Activated CD4-positive, alpha-beta T cell treated with anti-CD3 and anti-CD28 coated beads, Interleukin-2, amount 50 U/mL, for 48 hours (primary cell): ENCODE results near the gene DEFB124.
"Not testable (repeated sequence)": the region's sequence is repeated elsewhere in the genome, so short reads cannot be mapped to it uniquely, and the experiment has no call there.

Experiments used
- DNase-seq, 2 experiments: peaks; one replicate each; pipeline ENCODE4 v3.0.0-alpha.2; 2020

DEFB124 gene

GRCh38 chr20:31474758-31475427 is at the start of gene DEFB124, which contains the start of gene REM1:
Gene DEFB124, minus strand, starts transcription at chr20:31475127. Its CDS starts 2,114 bp downstream, at chr20:31473013.
Gene REM1, plus strand, starts transcription at chr20:31475288. Its CDS starts 1,158 bp downstream, at chr20:31476446.
- DNase-seq, result no peak

DNA sequence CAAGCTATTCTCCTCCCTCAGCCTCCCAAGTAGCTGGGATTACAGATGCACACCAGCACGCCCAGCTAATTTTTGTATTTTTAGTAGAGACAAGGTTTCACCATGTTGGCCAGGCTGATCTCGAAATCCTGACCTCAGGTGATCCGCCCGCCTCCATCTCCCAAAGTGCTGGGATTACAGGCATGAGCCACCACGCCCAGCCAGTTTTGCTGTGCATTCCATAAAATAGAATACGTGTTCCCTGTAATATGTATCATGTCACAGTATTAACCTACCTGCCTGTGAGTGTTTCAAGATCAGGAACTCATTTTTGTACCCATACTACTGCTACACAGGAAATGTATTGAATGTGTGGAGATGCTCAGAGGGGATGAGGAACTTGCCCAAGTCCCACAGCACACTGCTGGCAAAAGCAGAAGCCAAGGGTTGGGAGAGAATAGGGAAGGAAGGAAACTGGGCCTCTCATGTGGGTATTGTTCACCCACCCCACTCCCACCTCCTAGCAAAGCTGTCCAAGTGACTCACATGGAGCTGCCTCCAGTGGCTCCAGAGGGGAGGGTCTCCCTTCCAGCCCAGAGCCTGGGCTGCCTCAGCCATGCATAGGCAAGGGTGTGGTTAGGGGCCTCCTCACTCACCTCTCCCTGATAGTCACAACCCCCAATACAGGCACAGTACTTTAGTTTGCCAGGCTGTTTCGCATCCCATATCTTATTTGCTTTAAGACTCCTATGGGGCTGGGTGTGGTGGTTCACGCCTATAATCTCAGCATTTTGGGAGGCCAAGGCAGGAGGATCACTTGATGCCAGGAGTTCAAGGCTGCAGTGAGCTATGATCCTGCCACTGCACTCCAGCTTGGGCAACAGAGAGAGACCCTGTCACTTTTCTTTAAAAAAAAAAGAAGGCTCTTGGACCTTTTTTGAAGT is 48.7 kb upstream of the DEFB124 start:
- DNase-seq, result no peak

DNA sequence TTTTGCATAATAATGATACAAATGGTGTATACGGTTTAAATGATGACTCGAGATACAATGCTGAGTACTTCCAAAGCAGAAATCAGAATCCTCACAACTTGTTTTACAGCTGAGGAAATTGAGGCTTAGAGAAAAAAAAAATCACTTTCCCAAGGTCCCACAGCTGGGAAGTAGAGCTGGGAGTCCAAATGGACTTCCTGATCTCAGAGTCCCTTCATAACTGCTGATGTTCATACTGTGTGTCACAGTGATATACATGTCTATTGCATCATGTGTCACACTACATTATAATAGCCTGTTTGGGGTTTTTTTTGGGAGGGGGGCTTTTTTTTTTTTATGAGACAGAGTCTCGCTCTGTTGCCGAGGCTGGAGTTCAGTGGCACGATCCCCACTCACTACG is 47.8 kb upstream of the DEFB124 start:
- DNase-seq, result no peak

GRCh38 chr20:31521267-31521666 is 46.3 kb upstream of the DEFB124 start:
- not testable (repeated sequence) for DNase-seq

DNA sequence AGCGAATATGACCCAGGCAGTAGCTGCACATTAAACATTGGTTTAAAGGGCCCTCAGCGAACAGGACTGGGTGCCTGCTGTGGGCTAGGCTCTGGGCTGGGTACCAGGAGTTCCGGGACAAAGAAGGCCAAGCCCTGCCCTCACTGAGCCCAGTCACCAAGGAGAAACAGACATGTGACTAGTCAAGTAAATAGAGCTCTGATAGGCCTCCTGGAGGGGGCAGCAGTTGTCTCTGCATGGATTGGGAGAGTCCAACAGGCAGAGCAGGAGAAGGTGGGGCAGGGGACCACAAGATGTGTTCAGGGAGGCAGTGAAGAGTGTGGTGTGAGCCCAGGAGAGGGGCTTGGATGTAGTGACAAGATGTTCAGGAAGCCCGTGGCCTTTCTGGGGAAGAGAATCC is 42.4 kb upstream of the DEFB124 start:
- peak in 1 of 2 experiments; percentile 10 for DNase-seq

GRCh38 chr20:31516651-31517050 is 41.7 kb upstream of the DEFB124 start:
- peak; percentile 16 to 31 for DNase-seq

- no peak for DNase-seq
Observed at GRCh38 chr20:31516166-31516565, 41.2 kb upstream of the DEFB124 start.

DNA sequence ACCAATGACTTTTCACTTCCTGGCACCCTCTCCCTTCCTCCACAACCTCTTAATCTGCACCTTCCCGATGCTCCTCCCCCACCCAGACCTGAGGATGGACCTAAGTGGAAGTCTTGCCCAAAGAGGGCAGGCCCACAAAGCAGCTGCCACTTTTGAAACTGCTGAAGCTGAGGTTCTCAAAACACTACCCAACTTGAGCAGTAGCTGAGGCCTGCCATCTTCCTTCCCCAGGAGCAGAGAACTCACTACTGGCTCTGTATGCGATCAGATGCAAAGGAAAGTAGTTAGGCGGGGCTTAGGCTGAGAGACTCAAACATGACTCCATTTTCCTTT is 40.8 kb upstream of the DEFB124 start:
- peak; percentile 18 to 31 for DNase-seq

GRCh38 chr20:31515072-31515774 is 40.3 kb upstream of the DEFB124 start:
- no peak for DNase-seq

DNA sequence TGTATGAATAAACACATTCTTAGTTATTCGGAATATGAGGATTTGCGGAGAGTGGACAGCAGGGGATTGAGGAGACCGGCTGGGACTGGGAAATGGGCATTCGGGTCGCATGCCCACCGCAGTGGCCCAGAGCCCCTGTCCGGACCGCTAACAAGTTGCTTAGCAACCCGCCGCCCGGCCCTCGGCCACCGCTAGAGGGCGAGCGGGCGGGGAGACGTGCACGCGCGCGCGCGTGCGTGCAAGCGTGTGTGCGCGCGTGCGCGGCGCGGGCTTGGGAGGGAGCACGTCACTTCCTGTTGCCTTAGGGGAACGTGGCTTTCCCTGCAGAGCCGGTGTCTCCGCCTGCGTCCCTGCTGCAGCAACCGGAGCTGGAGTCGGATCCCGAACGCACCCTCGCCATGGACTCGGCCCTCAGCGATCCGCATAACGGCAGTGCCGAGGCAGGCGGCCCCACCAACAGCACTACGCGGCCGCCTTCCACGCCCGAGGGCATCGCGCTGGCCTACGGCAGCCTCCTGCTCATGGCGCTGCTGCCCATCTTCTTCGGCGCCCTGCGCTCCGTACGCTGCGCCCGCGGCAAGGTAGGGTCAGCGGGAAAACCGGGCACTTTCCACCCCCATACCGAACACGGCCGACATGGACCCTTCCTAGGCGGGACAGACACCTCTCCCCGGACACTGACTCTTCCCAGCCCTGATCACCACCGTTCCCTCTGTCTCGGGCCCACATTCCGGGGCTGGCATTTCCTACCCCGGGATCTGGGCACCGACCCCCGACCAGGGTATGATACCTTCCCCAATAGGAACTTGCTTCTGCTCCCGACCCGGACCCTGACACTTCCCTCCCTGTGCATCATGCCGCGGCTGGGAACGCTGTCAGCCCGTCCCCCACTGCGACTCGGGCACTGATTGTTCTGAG is 39.5 kb upstream of the DEFB124 start, which contains the start of gene HM13:
TSS of gene HM13 (plus strand) at position 289 of the 918 bp plus-strand sequence. CDS start at position 399, 110 bp downstream.
- peak; percentile 88 to 89 for DNase-seq

DNA sequence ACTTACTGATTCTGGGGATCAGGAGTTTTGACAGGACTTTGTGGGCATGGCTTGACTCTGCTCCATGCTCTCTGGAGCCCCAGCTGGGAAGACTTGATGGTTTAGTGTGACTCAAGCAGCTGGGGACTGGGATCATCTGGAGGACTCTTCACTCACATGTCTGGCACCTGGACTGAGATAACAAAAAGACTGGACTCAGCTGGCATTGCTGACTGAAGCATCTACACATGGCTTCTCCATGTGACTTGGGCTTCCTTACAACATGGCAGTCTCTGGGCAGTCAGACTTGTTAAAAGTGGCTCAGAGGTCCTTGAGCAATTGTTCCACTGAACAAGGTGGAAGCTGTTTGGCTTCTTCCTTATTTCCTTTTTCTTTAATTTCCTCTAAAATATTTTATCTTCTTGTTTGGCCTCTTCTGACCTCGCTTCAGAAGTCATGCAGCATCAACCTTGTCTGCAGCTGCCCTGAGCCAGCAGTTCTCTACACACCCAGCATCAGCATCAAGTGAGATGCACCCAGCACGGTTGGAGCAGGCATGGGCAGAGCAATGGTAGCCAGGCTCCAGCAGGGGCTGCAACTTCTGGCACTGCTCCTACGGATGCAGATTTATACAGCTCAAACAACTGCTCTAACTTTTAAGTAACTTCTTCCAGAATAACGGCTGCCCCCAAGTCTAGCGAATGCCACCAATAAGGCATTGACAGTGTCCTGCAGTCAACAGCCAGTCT is 33.8 kb upstream of the DEFB124 start:
- no peak for DNase-seq

DNA sequence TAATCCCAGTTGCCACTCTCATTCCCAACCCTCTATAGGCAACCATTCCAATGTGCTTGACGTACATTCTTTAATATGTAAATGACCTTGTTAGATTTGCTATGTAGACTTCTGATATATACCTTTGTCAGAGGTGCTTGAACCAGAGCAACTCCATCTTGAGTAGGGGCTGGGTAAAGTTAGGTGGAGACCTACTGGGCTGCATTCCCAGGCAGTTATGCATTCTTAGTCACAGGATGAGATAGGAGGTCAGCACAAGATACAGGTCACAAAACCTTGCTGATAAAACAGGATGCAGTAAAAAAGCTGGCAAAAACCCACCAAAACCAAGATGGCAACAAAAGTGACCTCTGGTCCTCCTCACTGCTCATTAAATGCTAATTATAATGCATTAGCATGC is 31.0 kb upstream of the DEFB124 start:
- no peak for DNase-seq

GRCh38 chr20:31502884-31503673 is 28.2 kb upstream of the DEFB124 start:
- peak; percentile 82 to 83 for DNase-seq

- no peak for DNase-seq
Observed at GRCh38 chr20:31500527-31500926, 25.6 kb upstream of the DEFB124 start.

DNA sequence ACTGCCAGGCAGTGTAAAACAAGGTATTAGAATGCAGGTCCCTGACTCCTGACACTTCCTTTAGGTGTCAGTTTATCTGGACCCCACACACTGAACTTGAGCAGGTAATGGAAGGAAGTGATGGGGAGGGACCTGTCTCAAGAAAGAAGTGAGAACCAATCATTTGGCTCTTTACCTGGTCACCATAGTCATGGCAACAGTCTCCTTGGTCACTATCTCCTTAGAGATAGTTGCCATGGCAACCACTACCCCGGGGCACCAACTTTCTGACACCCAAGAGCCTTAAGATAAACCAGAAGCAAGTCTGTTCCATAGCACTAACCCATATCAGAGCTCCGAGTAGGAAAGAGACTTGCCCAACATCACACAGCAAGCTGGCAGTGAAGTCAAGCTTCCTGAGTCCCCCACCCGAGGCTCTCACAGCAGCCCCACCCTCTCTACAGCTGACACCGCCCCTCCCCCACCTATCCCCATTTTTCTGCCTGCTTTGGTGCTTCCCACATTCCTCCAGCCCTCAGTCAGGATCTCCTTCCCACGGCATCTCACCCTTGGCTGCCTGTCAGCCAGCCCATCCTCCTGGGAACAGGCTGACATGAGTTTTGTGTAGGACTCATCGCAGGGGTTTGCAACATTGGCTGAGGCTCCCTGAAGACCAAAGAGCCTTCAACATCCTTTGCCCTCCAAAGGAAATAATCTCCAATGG is 23.1 kb upstream of the DEFB124 start:
- DNase-seq, result no peak

DNA sequence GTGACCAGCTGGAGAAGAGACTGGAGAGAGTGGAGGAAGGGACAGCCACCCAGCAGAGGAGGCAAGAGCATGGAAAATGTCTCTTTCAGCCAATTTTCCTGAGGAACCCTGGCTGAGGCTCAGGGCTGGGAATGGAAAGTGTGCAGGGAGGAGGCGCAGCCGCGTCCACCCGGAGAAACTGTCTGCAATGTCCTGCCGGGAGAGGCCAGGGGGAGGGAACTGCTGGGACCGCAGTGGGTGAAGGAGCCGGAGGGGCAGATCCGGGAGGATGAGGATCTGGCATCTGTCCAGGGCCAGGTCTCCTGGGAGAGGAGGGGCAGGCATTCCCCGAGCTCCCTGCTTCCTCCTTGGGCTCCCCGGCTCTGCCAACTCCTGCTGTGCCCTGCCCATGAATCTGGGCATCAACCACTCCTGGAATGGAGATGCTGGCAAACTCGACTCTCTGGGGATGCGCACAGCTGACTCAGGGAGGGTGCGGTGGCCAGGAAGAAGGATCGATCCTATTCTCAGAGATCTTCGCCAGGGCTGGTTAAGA is 21.9 kb upstream of the DEFB124 start:
- no peak for DNase-seq

- no peak for DNase-seq
Observed at GRCh38 chr20:31494131-31494530, 19.2 kb upstream of the DEFB124 start.

DNA sequence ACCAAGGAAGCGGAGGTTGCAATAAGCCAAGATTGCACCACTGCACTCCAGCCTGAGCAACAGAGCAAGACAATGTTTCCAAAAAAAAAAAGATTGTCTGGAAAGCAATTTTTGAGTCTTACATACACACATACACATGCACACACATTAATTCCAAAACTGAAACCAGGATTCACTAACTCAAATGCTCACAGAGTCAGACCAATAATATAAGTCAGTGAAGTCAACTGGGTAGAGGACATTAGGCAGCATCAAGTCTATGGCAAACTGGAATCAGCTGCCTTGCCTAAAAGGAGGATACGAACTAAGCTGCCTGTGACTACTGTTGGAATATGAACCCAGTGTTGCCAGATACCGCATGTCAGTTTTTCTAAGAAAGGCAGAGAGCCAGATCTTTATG is 15.8 kb upstream of the DEFB124 start:
- DNase-seq, result no peak

- DNase-seq, result no peak
Observed at GRCh38 chr20:31489152-31489551, 14.2 kb upstream of the DEFB124 start.

DNA sequence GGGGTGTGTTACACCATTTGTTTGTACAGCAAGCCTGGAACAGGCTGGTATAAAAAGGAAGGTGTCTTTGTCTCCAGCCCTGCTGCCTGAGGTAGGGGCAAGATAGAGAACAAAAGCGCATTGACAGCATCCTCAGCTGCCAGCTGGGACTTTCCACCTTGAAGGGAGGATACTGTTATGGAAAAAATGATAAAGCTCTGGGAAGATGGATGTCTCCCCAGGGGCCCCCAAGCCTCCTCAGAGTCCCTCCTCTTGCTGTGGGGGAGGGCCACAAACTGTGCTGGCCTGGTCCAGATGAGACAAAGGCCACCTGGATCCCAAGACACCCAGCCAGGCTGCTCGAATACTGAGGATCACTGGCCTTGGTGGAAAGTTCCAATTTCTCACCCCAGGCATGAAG is 13.2 kb upstream of the DEFB124 start:
- DNase-seq, result no peak
